ENCODE results near the gene KRTAP12-4. TPM values are rescaled to one million over a fixed set of nuclear protein-coding genes. Genes with fewer than 3 reads are reported as not detected.

Gene KRTAP12-4
- total RNA-seq, 1 donor from 2014 or later = not detected

DNA sequence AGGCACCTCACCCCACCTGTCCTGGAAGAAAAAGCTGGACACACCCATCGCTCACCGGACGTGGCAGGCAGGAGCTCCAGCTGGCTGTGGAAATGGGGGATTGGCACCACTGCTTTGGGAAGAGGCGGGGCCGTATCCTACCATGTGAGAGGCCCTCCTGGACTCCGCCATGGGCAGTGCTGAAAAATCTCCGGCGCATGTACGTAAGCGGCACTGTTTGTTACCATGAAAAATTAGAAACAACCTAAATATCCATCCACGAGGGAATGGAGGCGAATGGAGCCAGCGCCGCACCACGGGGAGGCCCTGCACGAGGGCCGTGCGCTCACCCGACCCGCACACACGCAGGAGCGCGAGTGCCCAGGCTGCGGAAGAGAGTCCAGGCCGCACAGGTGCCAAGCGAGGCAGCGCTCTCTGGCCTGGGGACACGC is 39.5 kb downstream of the KRTAP12-4 start:
- no peaks in the 10 kb centered on the region for H3K36me3 ChIP-seq (ENCODE audit: insufficient read depth, low read length)
- no peak overlapping the region for H2AFZ ChIP-seq (ENCODE audit: low read depth, low read length)
- H3K9me3 ChIP-seq (ENCODE audit: insufficient read depth, low read depth, low read length) = peaks cover 9% of the 10 kb centered on the region
- peaks cover 19% of the 10 kb centered on the region for H3K27me3 Mint-ChIP-seq (ENCODE audit: low read depth, unreplicated experiment)
- H3K27me3 ChIP-seq (ENCODE audit: insufficient read depth, low read length) = no peaks in the 10 kb centered on the region
- H3K4me1 ChIP-seq (ENCODE audit: insufficient read depth, low read length) = no peaks in the 10 kb centered on the region
- no peaks in the 10 kb centered on the region for H3K4me1 Mint-ChIP-seq (ENCODE audit: low read depth, unreplicated experiment)
- H3K9me3 Mint-ChIP-seq (ENCODE audit: unreplicated experiment) = peaks cover 37% of the 10 kb centered on the region
- H3K27ac ChIP-seq (ENCODE audit: low read depth, low read length) = no peak overlapping the region
- no peaks in the 10 kb centered on the region for H3K79me2 ChIP-seq (ENCODE audit: insufficient read depth, low read length)
- H3K36me3 Mint-ChIP-seq (ENCODE audit: low read depth, unreplicated experiment) = peaks cover 2% of the 10 kb centered on the region
- H3K9ac ChIP-seq (ENCODE audit: low read length) = no peak overlapping the region
- H3K4me3 ChIP-seq (ENCODE audit: insufficient read depth, low read depth, low read length) = no peak overlapping the region
- DNase-seq (ENCODE audit: low read depth) (no peak), FAIRE-seq (no peak)
- no peaks in the 10 kb centered on the region for H4K20me1 ChIP-seq (ENCODE audit: insufficient read depth, low read length)
- TF ChIP-seq EZH2 (IDR thresholded peaks at IDR 0.05; ENCODE audit: insufficient read depth, low read length) = no peak
- TF ChIP-seq CTCF (IDR thresholded peaks at IDR 0.05; ENCODE audit: insufficient read depth, low read depth, low read length) = no peak
- no peak overlapping the region for H3K4me3 Mint-ChIP-seq (ENCODE audit: unreplicated experiment)
- no peak overlapping the region for H3K4me2 ChIP-seq (ENCODE audit: low read length)
- H3K27ac Mint-ChIP-seq (ENCODE audit: unreplicated experiment) = no peak overlapping the region

- Mint-ChIP-seq H3K27me3 (ENCODE audit: low read depth, unreplicated experiment) (peaks cover 19% of the 10 kb centered on the region), H3K9me3 (ENCODE audit: unreplicated experiment) (peaks cover 33% of the 10 kb centered on the region), H3K27ac (ENCODE audit: unreplicated experiment) (no peak overlapping the region), H3K36me3 (ENCODE audit: low read depth, unreplicated experiment) (peaks cover 2% of the 10 kb centered on the region), H3K4me3 (ENCODE audit: unreplicated experiment) (no peak overlapping the region), H3K4me1 (ENCODE audit: low read depth, unreplicated experiment) (no peaks in the 10 kb centered on the region)
- TF ChIP-seq EZH2 (IDR thresholded peaks at IDR 0.05; ENCODE audit: insufficient read depth, low read length) = no peak
- no peak for TF ChIP-seq CTCF (IDR thresholded peaks at IDR 0.05; ENCODE audit: insufficient read depth, low read depth, low read length)
- no peak overlapping the region for H3K27ac ChIP-seq (ENCODE audit: low read depth, low read length)
- H3K9me3 ChIP-seq (ENCODE audit: insufficient read depth, low read depth, low read length) = peaks cover 9% of the 10 kb centered on the region
- DNase-seq (ENCODE audit: low read depth) (no peak), FAIRE-seq (no peak)
- H3K9ac ChIP-seq (ENCODE audit: low read length) = no peak overlapping the region
- H3K27me3 ChIP-seq (ENCODE audit: insufficient read depth, low read length) = no peaks in the 10 kb centered on the region
- no peak overlapping the region for H2AFZ ChIP-seq (ENCODE audit: low read depth, low read length)
- H3K4me3 ChIP-seq (ENCODE audit: insufficient read depth, low read depth, low read length) = no peak overlapping the region
- no peaks in the 10 kb centered on the region for H4K20me1 ChIP-seq (ENCODE audit: insufficient read depth, low read length)
- H3K79me2 ChIP-seq (ENCODE audit: insufficient read depth, low read length) = no peaks in the 10 kb centered on the region
- no peaks in the 10 kb centered on the region for H3K4me1 ChIP-seq (ENCODE audit: insufficient read depth, low read length)
- H3K4me2 ChIP-seq (ENCODE audit: low read length) = no peak overlapping the region
- no peaks in the 10 kb centered on the region for H3K36me3 ChIP-seq (ENCODE audit: insufficient read depth, low read length)
Measured at GRCh38 chr21:44614161-44614631, 40.3 kb downstream of the KRTAP12-4 start.

GRCh38 chr21:44613386-44614155 is 40.9 kb downstream of the KRTAP12-4 start:
- H3K4me3 ChIP-seq (ENCODE audit: insufficient read depth, low read depth, low read length) = no peak overlapping the region
- H3K27ac ChIP-seq (ENCODE audit: low read depth, low read length) = no peak overlapping the region
- H3K9me3 ChIP-seq (ENCODE audit: insufficient read depth, low read depth, low read length) = peaks cover 9% of the 10 kb centered on the region
- no peak overlapping the region for H3K27ac Mint-ChIP-seq (ENCODE audit: unreplicated experiment)
- H2AFZ ChIP-seq (ENCODE audit: low read depth, low read length) = no peak overlapping the region
- H3K4me1 Mint-ChIP-seq (ENCODE audit: low read depth, unreplicated experiment) = no peaks in the 10 kb centered on the region
- H3K36me3 ChIP-seq (ENCODE audit: insufficient read depth, low read length) = no peaks in the 10 kb centered on the region
- H3K9ac ChIP-seq (ENCODE audit: low read length) = no peak overlapping the region
- DNase-seq (ENCODE audit: low read depth) (no peak), FAIRE-seq (no peak)
- no peaks in the 10 kb centered on the region for H3K27me3 ChIP-seq (ENCODE audit: insufficient read depth, low read length)
- no peaks in the 10 kb centered on the region for H3K4me1 ChIP-seq (ENCODE audit: insufficient read depth, low read length)
- no peak overlapping the region for H3K4me3 Mint-ChIP-seq (ENCODE audit: unreplicated experiment)
- peaks cover 31% of the 10 kb centered on the region for H3K9me3 Mint-ChIP-seq (ENCODE audit: unreplicated experiment)
- H3K36me3 Mint-ChIP-seq (ENCODE audit: low read depth, unreplicated experiment) = peaks cover 2% of the 10 kb centered on the region
- TF ChIP-seq CTCF (IDR thresholded peaks at IDR 0.05; ENCODE audit: insufficient read depth, low read depth, low read length) = no peak
- no peak for TF ChIP-seq EZH2 (IDR thresholded peaks at IDR 0.05; ENCODE audit: insufficient read depth, low read length)
- H3K27me3 Mint-ChIP-seq (ENCODE audit: low read depth, unreplicated experiment) = peaks cover 19% of the 10 kb centered on the region
- H3K79me2 ChIP-seq (ENCODE audit: insufficient read depth, low read length) = no peaks in the 10 kb centered on the region
- H4K20me1 ChIP-seq (ENCODE audit: insufficient read depth, low read length) = no peaks in the 10 kb centered on the region
- H3K4me2 ChIP-seq (ENCODE audit: low read length) = no peak overlapping the region
